HepG2 (cell line): ENCODE results near the gene MAN2B2. TPM values are rescaled to one million over a fixed set of nuclear protein-coding genes. Genes with fewer than 3 reads are reported as not detected.

Experiments
- ATAC-seq: fragments of 200-7000 bp; cut with Tn5 transposase; 3 replicates; pipeline ENCODE4 v1.9.1; 2020; ENCODE audit warnings: mild to moderate bottlenecking, moderate library complexity
- BruUV-seq: library from RNA; stranded (reverse); fragments of 400-500 nt; replicated peaks from 2 replicates; lab custom pipeline; 2021; lab: Mats Ljungman, UMichigan
- CTCF ChIA-PET: fragments of 300-600 bp; formaldehyde crosslinking; extraction: SDS; loops from one replicate; lab custom pipeline; 2021; ENCODE audit warnings: low total read pairs, inconsistent platforms, low intra/inter-chr PET ratio; lab: Yijun Ruan, JAX
- POLR2A ChIA-PET: fragments of 350-600 bp; sonication (Branson Sonifier 250); formaldehyde crosslinking; loops from one replicate; lab custom pipeline; 2020; ENCODE audit warnings: antibody characterized with exemption, inconsistent platforms; lab: Yijun Ruan, JAX
- DNase-seq: peaks from one replicate; pipeline ENCODE4 v3.0.0-alpha.2; 2015; ENCODE audit warnings: low spot score
- FAIRE-seq: peaks from 3 replicates; lab custom pipeline; 2011; peaks lifted over from hg19 to GRCh38; lab: Jason Lieb, UNC
- H2AFZ ChIP-seq: one replicate; pipeline ENCODE4 v1.6.1; 2011; ENCODE audit warnings: low read length, inconsistent platforms
- H3K27ac ChIP-seq: fragments of 300-600 bp; 3 replicates; pipeline ENCODE4 v1.8.0; 2011; ENCODE audit warnings: mixed run types, mild to moderate bottlenecking, mixed read lengths, low read length, inconsistent platforms; ENCODE audit not compliant: insufficient read depth; ENCODE audit errors: extremely low read length
- H3K27me3 ChIP-seq, 2 experiments: fragments of 200-600 bp in 1 of 2; 2 replicates in 1 of 2; 3 replicates in 1 of 2; pipeline versions ENCODE4 v1.6.0 to v1.8.0; 2011; ENCODE audit warnings: low read length in 2 of 2, mild to moderate bottlenecking in 2 of 2, moderate library complexity in 2 of 2, inconsistent platforms in 1 of 2; ENCODE audit not compliant: insufficient read depth in 2 of 2, control insufficient read depth in 1 of 2
- H3K36me3 ChIP-seq, 2 experiments: fragments of 200-600 bp in 1 of 2; replicated peaks in 1 of 2; 2 replicates in 1 of 2; 3 replicates in 1 of 2; pipeline versions ENCODE4 v1.5.1 to v1.8.0; 2011; ENCODE audit warnings: low read length in 2 of 2, inconsistent platforms in 1 of 2; ENCODE audit not compliant: insufficient read depth in 2 of 2, control insufficient read depth in 1 of 2
- H3K4me1 ChIP-seq: 2 replicates; pipeline ENCODE4 v1.5.1; 2012; ENCODE audit warnings: low read length, inconsistent platforms; ENCODE audit not compliant: insufficient read depth
- H3K4me2 ChIP-seq: 2 replicates; pipeline ENCODE4 v1.6.0; 2011; ENCODE audit warnings: low read depth, low read length, inconsistent platforms
- H3K4me3 ChIP-seq, 3 experiments: fragments of 200-600 bp in 1 of 3; sonication (generic), shearing (Covaris generic) in 1 of 3; replicated peaks in 1 of 3; 2 replicates each; pipeline ENCODE4 v1.5.1; 2011 to 2016; ENCODE audit warnings: low read length in 3 of 3, inconsistent platforms in 2 of 3, low read depth in 2 of 3, mild to moderate bottlenecking in 2 of 3, control low read depth in 1 of 3, mixed read lengths in 1 of 3; ENCODE audit not compliant: insufficient read depth in 1 of 3
- H3K79me2 ChIP-seq: one replicate; pipeline ENCODE4 v1.6.1; 2011; ENCODE audit warnings: low read length, inconsistent platforms; ENCODE audit not compliant: insufficient read depth
- H3K9ac ChIP-seq: 2 replicates; pipeline ENCODE4 v1.6.0; 2011; ENCODE audit warnings: mild to moderate bottlenecking, low read depth, low read length, inconsistent platforms; ENCODE audit not compliant: insufficient read depth
- H3K9me3 ChIP-seq: 2 replicates; pipeline ENCODE4 v1.5.1; 2012; ENCODE audit warnings: mild to moderate bottlenecking, low read length
- H4K20me1 ChIP-seq: 2 replicates; pipeline ENCODE4 v1.6.0; 2011; ENCODE audit warnings: inconsistent platforms, mild to moderate bottlenecking, low read length, moderate library complexity; ENCODE audit not compliant: insufficient read depth
- CCDC6 ChIP-seq: sonication (generic); formaldehyde crosslinking; IDR thresholded peaks from 2 replicates; pipeline ENCODE4 v1.8.1; 2022; ENCODE audit warnings: mild to moderate bottlenecking, missing genetic modification reagents, moderate library complexity
- HOXA7 ChIP-seq: sonication (generic); formaldehyde crosslinking; IDR thresholded peaks from 2 replicates; pipeline ENCODE4 v1.8.1; 2022; ENCODE audit warnings: mild to moderate bottlenecking, missing genetic modification reagents, moderate library complexity
- NRL ChIP-seq: sonication (generic); formaldehyde crosslinking; IDR thresholded peaks from 2 replicates; pipeline ENCODE4 v1.5.0; 2020; ENCODE audit warnings: missing genetic modification reagents, mild to moderate bottlenecking, moderate library complexity, borderline replicate concordance
- PHF20 ChIP-seq: sonication (generic); formaldehyde crosslinking; IDR thresholded peaks from 2 replicates; pipeline ENCODE4 v1.5.0; 2020; ENCODE audit warnings: mild to moderate bottlenecking, missing genetic modification reagents
- TOPORS ChIP-seq: sonication (generic); formaldehyde crosslinking; IDR thresholded peaks from 2 replicates; pipeline ENCODE4 v1.8.0; 2023; ENCODE audit warnings: mild to moderate bottlenecking, missing genetic modification reagents
- ZMYM3 ChIP-seq: sonication (generic); formaldehyde crosslinking; IDR thresholded peaks from 2 replicates; pipeline ENCODE4 v1.5.1; 2020; ENCODE audit warnings: mild to moderate bottlenecking, missing genetic modification reagents
- ZNF12 ChIP-seq: sonication (generic); formaldehyde crosslinking; IDR thresholded peaks from 2 replicates; pipeline ENCODE4 v1.5.0; 2020; ENCODE audit warnings: missing genetic modification reagents
- ZNF543 ChIP-seq: sonication (generic); formaldehyde crosslinking; IDR thresholded peaks from 2 replicates; pipeline ENCODE4 v1.4.0; 2020; ENCODE audit warnings: mild to moderate bottlenecking, missing genetic modification reagents
- ZNF629 ChIP-seq: sonication (generic); formaldehyde crosslinking; conservative IDR thresholded peaks from 2 replicates; pipeline ENCODE4 v1.5.0; 2020; ENCODE audit warnings: missing genetic modification reagents
- WGBS: methylation state at CpG from one replicate; pipeline ENCODE4 v1.1.6; 2017; ENCODE audit warnings: low lambda C conversion rate; 5-methylcytosine and 5-hydroxymethylcytosine counted together
- in situ Hi-C: cut with HindIII; loops from 2 replicates; pipeline ENCODE4 v1.10.0; 2017; ENCODE audit warnings: low pct_unique_long_range_greater_than_20kb; ENCODE audit not compliant: extremely low pct_ligation_motif_present
- intact Hi-C: fragments of 100-400 bp; cut with micrococcal nuclease; formaldehyde crosslinking; loops from one replicate; pipeline ENCODE4 v1.10.0; 2022; ENCODE audit not compliant: unreplicated experiment
- polyA plus RNA-seq, 8 experiments: library from polyadenylated mRNA; depleted of rRNA in 3 of 8; stranded (reverse) in 7 of 8; unstranded in 1 of 8; fragments of >200 nt; fragmentation: Illumina TruSeq in 4 of 8; extraction: Trizol in 4 of 8; gene quantifications; 2 replicates each; pipeline versions ENCODE4 v1.2.1 to v1.2.3, GENCODE V29; 2011 to 2016; ENCODE audit warnings: low read depth in 4 of 8, missing spikeins in 1 of 8, mixed read lengths in 1 of 8; ENCODE audit not compliant: insufficient read depth in 1 of 8
- total RNA-seq, 5 experiments: library from RNA; depleted of rRNA; stranded (reverse); fragments of >200 nt; fragmentation: Illumina TruSeq; extraction: Trizol; gene quantifications; 2 replicates each; pipeline ENCODE4 v1.2.3, GENCODE V29; 2016; ENCODE audit warnings: low read depth in 1 of 5
- TF ChIP-seq, protein P1 (sequence below): IDR thresholded peaks from 2 replicates; pipeline ENCODE4 v1.6.1; 2012; ENCODE audit warnings: inconsistent platforms
- TF ChIP-seq, protein P2 (sequence below): sonication (generic); formaldehyde crosslinking; IDR thresholded peaks from 2 replicates; pipeline ENCODE4 v1.8.0; 2022; ENCODE audit warnings: missing genetic modification reagents, mild to moderate bottlenecking, inconsistent platforms, borderline replicate concordance

The MAN2B2 gene
- total and polyA plus RNA-seq, 2 of the 13 experiments (the other 11 are each of a cell fraction or from before 2014, with no cell fraction given) = 4.8 to 5.4 TPM

DNA sequence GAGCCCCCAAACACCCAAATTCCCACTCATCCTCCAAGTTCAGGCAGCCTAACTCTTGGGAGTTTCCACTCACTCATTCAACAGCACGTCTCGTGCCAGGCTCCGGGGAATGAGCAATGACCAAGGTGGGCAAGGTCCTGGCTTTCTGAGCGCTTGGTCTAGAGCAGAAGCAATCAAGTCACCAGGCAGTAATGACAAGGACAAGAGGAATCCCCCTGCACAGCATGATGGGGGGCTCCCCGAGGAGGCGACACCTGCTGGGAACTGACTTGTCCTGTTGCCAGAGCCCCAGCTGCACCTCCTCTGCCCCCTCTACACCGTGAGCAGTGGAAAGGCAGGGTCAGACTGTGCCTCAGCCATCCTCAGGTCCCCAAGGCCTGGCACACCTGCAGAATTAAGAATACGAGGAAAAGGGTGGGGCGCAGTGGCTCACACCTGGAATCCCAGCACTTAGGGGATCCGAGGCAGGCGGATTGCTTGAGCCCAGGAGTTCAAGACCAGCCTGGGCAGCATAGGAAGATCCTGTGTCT, 39.8 kb downstream of the MAN2B2 start:
- no peaks in the 10 kb centered on the region for H4K20me1 ChIP-seq
- WGBS = 91% methylated on average over 11 of the region's 11 CpGs
- no peak for FAIRE-seq

DNA sequence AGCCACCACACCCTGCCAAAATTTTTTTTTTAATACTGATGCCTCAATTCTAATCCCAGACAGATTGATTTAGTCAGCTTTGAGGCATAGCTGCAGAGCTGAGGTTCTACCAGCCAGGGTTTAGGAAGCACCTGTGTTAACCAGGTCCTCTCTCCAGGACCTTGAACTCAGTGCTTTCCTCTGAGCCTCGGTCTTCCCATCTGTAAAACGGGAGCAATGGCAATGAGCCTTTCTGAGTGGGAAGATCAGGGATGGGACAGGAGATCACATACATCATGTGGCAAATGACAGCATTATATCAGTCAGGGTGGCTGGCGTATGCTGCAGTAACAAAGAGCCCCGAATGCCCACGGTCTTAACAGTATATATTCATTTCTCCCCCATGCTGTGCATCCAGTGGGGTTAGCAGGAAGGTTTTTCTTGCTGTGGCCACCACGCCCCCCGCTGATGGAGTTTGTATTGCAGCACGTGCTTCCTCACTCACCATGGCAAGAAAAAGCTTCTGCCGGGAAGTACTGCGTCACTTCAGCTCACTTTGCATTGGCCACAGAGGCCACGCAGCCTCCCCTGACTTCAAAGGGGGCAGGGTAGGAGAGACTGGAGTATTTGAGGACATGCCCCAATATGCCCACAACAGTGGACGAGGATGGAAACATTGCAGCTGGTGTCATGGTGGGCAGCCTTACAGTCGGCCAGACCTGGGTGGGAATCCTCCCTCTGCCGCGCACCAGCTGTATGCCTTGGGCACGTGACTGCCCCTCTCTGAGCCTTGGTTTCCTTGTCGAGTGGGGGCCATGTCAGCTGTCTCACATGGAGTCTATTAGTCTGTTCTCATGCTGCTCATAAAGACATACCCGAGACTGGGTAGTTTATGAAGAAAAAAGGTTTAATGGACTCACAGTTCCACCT, 41.4 kb downstream of the MAN2B2 start:
- Histone ChIP-seq H3K4me1 (no peaks in the 10 kb centered on the region), H3K4me3 (no peak overlapping the region), H3K27me3 (no peaks in the 10 kb centered on the region; a peak in 1 of 5 replicates), H4K20me1 (no peaks in the 10 kb centered on the region), H3K4me2 (no peak overlapping the region), H3K36me3 (peaks cover 3 to 5% of the 10 kb centered on the region in 2 experiments; a peak in 3 of 5 replicates), H2AFZ (no peak overlapping the region), H3K9ac (no peak overlapping the region), H3K79me2 (no peaks in the 10 kb centered on the region), H3K27ac (no peak overlapping the region), H3K9me3 (no peaks in the 10 kb centered on the region)
- intact Hi-C loops = no loop called here
- TF ChIP-seq ZMYM3 (0 out of 2 replicates have a peak, but pooled peaks have one; percentile 18), ZNF629 (CRISPR knock-in tag) (peak; percentile 89), ZNF12 (peak; percentile 89)
- TF ChIP-seq, protein P1, sequence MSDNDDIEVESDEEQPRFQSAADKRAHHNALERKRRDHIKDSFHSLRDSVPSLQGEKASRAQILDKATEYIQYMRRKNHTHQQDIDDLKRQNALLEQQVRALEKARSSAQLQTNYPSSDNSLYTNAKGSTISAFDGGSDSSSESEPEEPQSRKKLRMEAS = no peak
- BruUV-seq = no TSS peak
- in situ Hi-C loops = no loop called here
- POLR2A ChIA-PET = no interaction called here
- DNase-seq (no peak), ATAC-seq (no peak), FAIRE-seq (no peak)
- WGBS = 94% methylated on average over 15 of the region's 18 CpGs
- CTCF ChIA-PET = no interaction called here

More for the DNA sequence above, 39.8 kb downstream of the MAN2B2 start:
- no peaks in the 10 kb centered on the region for H3K4me1 ChIP-seq
- CTCF ChIA-PET = no interaction called here
- in situ Hi-C loops = no loop called here
- TF ChIP-seq CCDC6 (no peak), NRL (CRISPR knock-in tag) (no peak), ZNF543 (CRISPR knock-in tag) (no peak), TOPORS (CRISPR knock-in tag) (no peak), PHF20 (CRISPR knock-in tag) (no peak), HOXA7 (CRISPR knock-in tag) (no peak)
- TF ChIP-seq, protein P2, sequence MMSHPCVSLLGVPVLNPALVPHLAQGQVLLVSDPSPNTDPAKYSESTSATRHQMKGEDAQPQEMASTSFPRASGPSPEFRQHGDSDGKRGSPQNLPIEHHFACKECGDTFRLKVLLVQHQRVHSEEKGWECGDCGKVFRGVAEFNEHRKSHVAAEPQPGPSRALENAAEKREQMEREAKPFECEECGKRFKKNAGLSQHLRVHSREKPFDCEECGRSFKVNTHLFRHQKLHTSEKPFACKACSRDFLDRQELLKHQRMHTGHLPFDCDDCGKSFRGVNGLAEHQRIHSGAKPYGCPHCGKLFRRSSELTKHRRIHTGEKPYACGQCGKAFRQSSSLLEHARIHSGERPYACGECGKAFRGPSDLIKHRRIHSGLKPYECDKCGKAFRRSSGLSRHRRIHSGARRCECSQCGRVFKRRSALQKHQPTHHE (CRISPR knock-in tag) = no peak
- TF ChIP-seq, all 625 proteins: peak for 0
- no peak overlapping the region for H3K27ac ChIP-seq
- no peak overlapping the region for H2AFZ ChIP-seq
- no TSS peak for BruUV-seq
- no peak overlapping the region for H3K4me2 ChIP-seq
- H3K27me3 ChIP-seq = no peaks in the 10 kb centered on the region
- ATAC-seq = no peak
- no peak overlapping the region for H3K9ac ChIP-seq
- no peak for DNase-seq
- no peak overlapping the region for H3K4me3 ChIP-seq
- intact Hi-C loops = no loop called here
- H3K36me3 ChIP-seq = peaks cover 3 to 11% of the 10 kb centered on the region in 2 experiments; a peak in 3 of 5 replicates
- no peaks in the 10 kb centered on the region for H3K9me3 ChIP-seq
- no peaks in the 10 kb centered on the region for H3K79me2 ChIP-seq
- POLR2A ChIA-PET = no interaction called here
